ENCODE data around the gene VAMP3. TPM values are rescaled to one million over a fixed set of nuclear protein-coding genes. Genes with fewer than 3 reads are reported as not detected.

Gene VAMP3
- polyA plus RNA-seq, 1 donor (not counting 4 experiments of a cell fraction or from before 2014, with no cell fraction given): 219 TPM

- peaks cover 2% of the 10 kb centered on the region for H3K9me1 ChIP-seq (ENCODE audit: control insufficient read depth, extremely low read depth, insufficient read depth, low read length)
- no peak for TF ChIP-seq CTCF (optimal IDR thresholded peaks at IDR 0.05 in 1 of 3, IDR thresholded peaks at IDR 0.05 in 1 of 3, conservative IDR thresholded peaks at IDR 0.05 in 1 of 3; ENCODE audit: extremely low read depth in 1 of 3, insufficient read depth in 2 of 3, low read length in 3 of 3)
- TF ChIP-seq EZH2 (IDR thresholded peaks at IDR 0.05; ENCODE audit: low read length): no peak
- FAIRE-seq: no peak
- DNase-seq (ENCODE audit: low read depth, low spot score): no peak
- peaks cover 16 to 20% of the 10 kb centered on the region in 2 experiments for H3K36me3 ChIP-seq (ENCODE audit: control insufficient read depth in 2 of 2, extremely low read depth in 1 of 2, insufficient read depth in 2 of 2, low read length in 2 of 2)
- H2AFZ ChIP-seq (ENCODE audit: control insufficient read depth, low read length): no peak overlapping the region
- dilution Hi-C loops (cut with MboI; ENCODE audit: extremely low pct_ligation_motif_present, low sequenced_read_pairs): no loop called here
- H3K9ac ChIP-seq (ENCODE audit: control insufficient read depth, extremely low read depth, insufficient read depth, low read length): no peak overlapping the region
- H4K20me1 ChIP-seq (ENCODE audit: control insufficient read depth, extremely low read depth, insufficient read depth, low read length): no peaks in the 10 kb centered on the region
- H3K27me3 ChIP-seq (ENCODE audit: control insufficient read depth, extremely low read depth, insufficient read depth, low read length): no peaks in the 10 kb centered on the region
- H3K9me3 ChIP-seq (ENCODE audit: control insufficient read depth, low read depth, low read length): no peaks in the 10 kb centered on the region
- H3K4me2 ChIP-seq (ENCODE audit: control insufficient read depth, extremely low read depth, insufficient read depth, low read depth, low read length): no peak overlapping the region
- no peak overlapping the region for H3K4me3 ChIP-seq (ENCODE audit: control insufficient read depth in 2 of 3, extremely low read depth in 1 of 3, insufficient read depth in 2 of 3, low read depth in 1 of 3, low read length in 3 of 3)
- H3K4me1 ChIP-seq (ENCODE audit: control insufficient read depth, extremely low read depth, insufficient read depth, low read length): peaks cover 13% of the 10 kb centered on the region
- H3K79me2 ChIP-seq (ENCODE audit: control insufficient read depth, insufficient read depth, low read length): peaks cover 29% of the 10 kb centered on the region
- no peak overlapping the region for H3K27ac ChIP-seq (ENCODE audit: control insufficient read depth, insufficient read depth, low read length)
These were observed 6.5 kb downstream of the VAMP3 start for GRCh38 chr1:7777591-7777990.

GRCh38 chr1:7778133-7778628, 7.1 kb downstream of the VAMP3 start:
- no peaks in the 10 kb centered on the region for H3K9me1 ChIP-seq (ENCODE audit: control insufficient read depth, extremely low read depth, insufficient read depth, low read length)
- H4K20me1 ChIP-seq (ENCODE audit: control insufficient read depth, extremely low read depth, insufficient read depth, low read length): no peaks in the 10 kb centered on the region
- no peak overlapping the region for H2AFZ ChIP-seq (ENCODE audit: control insufficient read depth, low read length)
- H3K36me3 ChIP-seq (ENCODE audit: control insufficient read depth in 2 of 2, extremely low read depth in 1 of 2, insufficient read depth in 2 of 2, low read length in 2 of 2): peaks cover 15 to 16% of the 10 kb centered on the region in 2 experiments
- dilution Hi-C loops (cut with MboI; ENCODE audit: extremely low pct_ligation_motif_present, low sequenced_read_pairs): no loop called here
- no peak for DNase-seq (ENCODE audit: low read depth, low spot score)
- TF ChIP-seq CTCF (optimal IDR thresholded peaks at IDR 0.05 in 1 of 3, IDR thresholded peaks at IDR 0.05 in 1 of 3, conservative IDR thresholded peaks at IDR 0.05 in 1 of 3; ENCODE audit: extremely low read depth in 1 of 3, insufficient read depth in 2 of 3, low read length in 3 of 3) (no peak), EZH2 (IDR thresholded peaks at IDR 0.05; ENCODE audit: low read length) (no peak)
- no peaks in the 10 kb centered on the region for H3K27me3 ChIP-seq (ENCODE audit: control insufficient read depth, extremely low read depth, insufficient read depth, low read length)
- H3K9me3 ChIP-seq (ENCODE audit: control insufficient read depth, low read depth, low read length): no peaks in the 10 kb centered on the region
- no peak overlapping the region for H3K27ac ChIP-seq (ENCODE audit: control insufficient read depth, insufficient read depth, low read length)
- no peak overlapping the region for H3K4me2 ChIP-seq (ENCODE audit: control insufficient read depth, extremely low read depth, insufficient read depth, low read depth, low read length)
- no peak overlapping the region for H3K4me3 ChIP-seq (ENCODE audit: control insufficient read depth in 2 of 3, extremely low read depth in 1 of 3, insufficient read depth in 2 of 3, low read depth in 1 of 3, low read length in 3 of 3)
- FAIRE-seq: no peak
- peaks cover 11% of the 10 kb centered on the region for H3K4me1 ChIP-seq (ENCODE audit: control insufficient read depth, extremely low read depth, insufficient read depth, low read length)
- H3K79me2 ChIP-seq (ENCODE audit: control insufficient read depth, insufficient read depth, low read length): peaks cover 23% of the 10 kb centered on the region
- H3K9ac ChIP-seq (ENCODE audit: control insufficient read depth, extremely low read depth, insufficient read depth, low read length): no peak overlapping the region
